Skeletal muscle satellite cell (primary cell): Measurements from ENCODE around the gene BHLHE40.

Source experiments
- H3K27me3 ChIP-seq: 2 replicates; pipeline ENCODE4 v1.7.0; 2013; ENCODE audit warnings: low read length; ENCODE audit not compliant: control insufficient read depth, insufficient read depth
- H3K36me3 ChIP-seq: 2 replicates; pipeline ENCODE4 v1.7.0; 2013; ENCODE audit warnings: mild to moderate bottlenecking, control low read depth, low read length; ENCODE audit not compliant: insufficient read depth
- H3K4me1 ChIP-seq: 2 replicates; pipeline ENCODE4 v1.7.0; 2013; ENCODE audit warnings: low read length; ENCODE audit not compliant: control insufficient read depth, insufficient read depth
- H3K4me2 ChIP-seq: 2 replicates; pipeline ENCODE4 v1.7.0; 2013; ENCODE audit warnings: mild to moderate bottlenecking, low read length
- H3K4me3 ChIP-seq: 2 replicates; pipeline ENCODE4 v1.7.0; 2013; ENCODE audit warnings: low read length
- H3K9ac ChIP-seq: 2 replicates; pipeline ENCODE4 v1.7.0; 2013; ENCODE audit warnings: mild to moderate bottlenecking, low read depth, low read length, moderate library complexity
- H3K9me3 ChIP-seq: replicated peaks from 2 replicates; pipeline ENCODE4 v1.7.0; 2013; ENCODE audit warnings: mild to moderate bottlenecking, control low read depth, low read length

BHLHE40 gene

DNA sequence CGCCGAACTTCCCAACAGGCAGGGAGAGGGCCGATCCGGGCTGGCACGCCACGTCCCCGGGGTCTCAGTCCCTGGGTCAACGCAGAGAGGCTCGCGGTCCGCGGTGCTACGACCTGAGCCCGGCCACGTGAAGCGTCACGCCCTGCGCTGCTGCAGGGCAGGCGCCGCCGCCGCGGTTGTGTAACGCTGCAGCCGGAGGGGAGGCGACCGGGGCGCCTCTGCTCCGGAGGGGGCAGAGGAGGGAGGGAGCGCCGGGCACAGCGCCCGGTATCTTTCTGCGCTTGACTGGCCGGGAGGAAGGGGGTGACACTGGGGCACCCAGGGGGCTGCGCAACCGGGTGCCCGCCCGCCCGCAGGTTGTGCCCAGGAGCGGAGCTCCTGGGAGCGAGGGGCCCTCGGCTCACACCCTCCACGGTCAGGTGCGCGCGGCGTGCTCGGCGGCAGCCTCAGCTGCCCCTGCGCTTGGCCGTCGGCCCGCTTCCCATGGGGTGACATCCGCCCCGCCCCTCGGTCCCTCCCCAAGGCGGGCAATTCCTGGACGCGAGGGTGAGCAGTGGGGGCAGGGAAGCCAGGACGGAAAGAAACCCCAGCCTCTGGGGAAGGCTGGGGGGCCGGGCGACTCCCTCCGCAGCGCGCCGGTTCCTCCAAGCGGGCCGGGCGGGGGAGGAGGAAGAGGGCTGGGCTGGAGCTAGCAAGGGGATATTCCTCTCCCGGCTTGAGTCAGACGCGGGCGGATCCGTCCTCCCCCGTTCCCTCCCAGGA is 852 bp upstream of the BHLHE40 start:
- Histone ChIP-seq H3K4me1 (peaks cover 42% of the 10 kb centered on the region), H3K9ac (peak overlapping the region; percentile 94), H3K4me3 (peak overlapping the region; percentile 77), H3K4me2 (peak overlapping the region; percentile 95), H3K9me3 (no peaks in the 10 kb centered on the region), H3K36me3 (peaks cover 23% of the 10 kb centered on the region), H3K27me3 (no peaks in the 10 kb centered on the region)

- H3K4me1 ChIP-seq, result peaks cover 48% of the 10 kb centered on the region
Measured at GRCh38 chr3:4978966-4979427, 240 bp upstream of the BHLHE40 start.

GRCh38 chr3:4980229-4981203 is 1.3 kb downstream of the BHLHE40 start:
- peak overlapping the region; percentile 90 for H3K9ac ChIP-seq
- peak overlapping the region; percentile 79 for H3K4me3 ChIP-seq
- H3K27me3 ChIP-seq, result no peaks in the 10 kb centered on the region
- H3K9me3 ChIP-seq, result no peaks in the 10 kb centered on the region
- peaks cover 31% of the 10 kb centered on the region for H3K36me3 ChIP-seq
- H3K4me2 ChIP-seq, result peak overlapping the region; percentile 81
- peaks cover 62% of the 10 kb centered on the region for H3K4me1 ChIP-seq

More at GRCh38 chr3:4978966-4979427, 240 bp upstream of the BHLHE40 start:
- Histone ChIP-seq H3K4me3 (peak overlapping the region; percentile 79), H3K9me3 (no peaks in the 10 kb centered on the region), H3K4me2 (peak overlapping the region; percentile 95), H3K36me3 (peaks cover 27% of the 10 kb centered on the region), H3K9ac (peak overlapping the region; percentile 94), H3K27me3 (no peaks in the 10 kb centered on the region)

- Histone ChIP-seq H3K4me2 (peak overlapping the region; percentile 81), H3K9me3 (no peaks in the 10 kb centered on the region), H3K4me3 (peak overlapping the region; percentile 79), H3K9ac (peak overlapping the region; percentile 90), H3K4me1 (peaks cover 69% of the 10 kb centered on the region), H3K27me3 (no peaks in the 10 kb centered on the region), H3K36me3 (peaks cover 31% of the 10 kb centered on the region)
Measured at GRCh38 chr3:4981294-4981664, 2.0 kb downstream of the BHLHE40 start.

DNA sequence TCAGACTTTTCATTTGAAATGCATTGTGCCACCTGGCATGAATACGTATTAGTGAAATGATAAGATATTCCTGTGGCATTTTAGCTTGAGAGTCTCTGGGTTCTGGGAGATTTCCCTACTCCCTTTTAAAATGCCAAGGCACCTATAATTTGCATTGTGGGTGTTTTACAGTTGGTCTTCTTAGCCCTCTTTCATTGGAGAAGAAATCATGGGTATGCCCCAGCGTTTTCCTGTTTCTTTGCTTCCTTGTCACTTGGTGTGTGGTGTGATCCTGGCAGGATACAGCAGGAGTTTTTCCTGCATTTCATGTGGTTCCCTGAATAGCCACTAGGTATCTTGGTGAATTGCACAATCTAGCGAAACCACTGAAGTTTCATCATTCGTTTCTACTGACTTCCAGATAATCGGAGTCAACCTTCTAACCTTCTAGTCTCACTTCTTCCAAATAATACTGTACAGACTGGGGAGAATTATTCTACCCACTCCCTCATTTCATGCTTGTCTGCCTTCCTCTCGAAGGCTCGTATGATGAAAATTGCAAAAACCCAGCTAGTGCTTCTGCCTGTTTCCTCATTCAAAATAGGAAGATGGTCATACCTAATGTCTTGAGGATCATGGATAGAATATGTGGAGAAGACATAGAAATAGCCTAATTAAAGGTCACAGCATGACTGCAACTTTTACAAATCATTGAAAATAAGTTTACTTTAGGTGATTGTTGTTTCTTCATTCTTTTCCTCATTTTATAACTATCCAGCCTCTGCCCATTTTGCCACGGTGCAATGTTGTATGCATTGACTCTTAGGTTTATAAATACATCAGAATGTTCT is 2.6 kb downstream of the BHLHE40 start:
- no peaks in the 10 kb centered on the region for H3K27me3 ChIP-seq
- H3K4me1 ChIP-seq, result peaks cover 68% of the 10 kb centered on the region
- peak overlapping the region; percentile 81 for H3K4me2 ChIP-seq
- H3K9ac ChIP-seq, result peak overlapping the region; percentile 90
- peak overlapping the region; percentile 79 for H3K4me3 ChIP-seq
- H3K9me3 ChIP-seq, result no peaks in the 10 kb centered on the region
- peaks cover 31% of the 10 kb centered on the region for H3K36me3 ChIP-seq

- Histone ChIP-seq H3K36me3 (peaks cover 31% of the 10 kb centered on the region), H3K4me3 (peak overlapping the region; percentile 62), H3K27me3 (no peaks in the 10 kb centered on the region), H3K9me3 (no peaks in the 10 kb centered on the region), H3K4me1 (peaks cover 62% of the 10 kb centered on the region), H3K4me2 (peak overlapping the region; percentile 81), H3K9ac (peak overlapping the region; percentile 90)
Measured at GRCh38 chr3:4982773-4983738, 3.8 kb downstream of the BHLHE40 start.

- H3K27me3 ChIP-seq, result no peaks in the 10 kb centered on the region
- H3K4me1 ChIP-seq, result peaks cover 65% of the 10 kb centered on the region
- peak overlapping the region; percentile 62 for H3K4me3 ChIP-seq
- peaks cover 31% of the 10 kb centered on the region for H3K36me3 ChIP-seq
- peak overlapping the region; percentile 81 for H3K4me2 ChIP-seq
- H3K9ac ChIP-seq, result peak overlapping the region; percentile 90
- H3K9me3 ChIP-seq, result no peaks in the 10 kb centered on the region
Measured at GRCh38 chr3:4983739-4984510, 4.7 kb downstream of the BHLHE40 start.

DNA sequence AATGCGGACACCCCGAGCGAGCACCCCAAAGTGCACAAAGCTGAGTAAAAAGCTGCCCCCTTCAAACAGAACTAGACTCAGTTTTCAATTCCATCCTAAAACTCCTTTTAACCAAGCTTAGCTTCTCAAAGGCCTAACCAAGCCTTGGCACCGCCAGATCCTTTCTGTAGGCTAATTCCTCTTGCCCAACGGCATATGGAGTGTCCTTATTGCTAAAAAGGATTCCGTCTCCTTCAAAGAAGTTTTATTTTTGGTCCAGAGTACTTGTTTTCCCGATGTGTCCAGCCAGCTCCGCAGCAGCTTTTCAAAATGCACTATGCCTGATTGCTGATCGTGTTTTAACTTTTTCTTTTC is 5.3 kb downstream of the BHLHE40 start:
- Histone ChIP-seq H3K4me1 (peaks cover 71% of the 10 kb centered on the region), H3K27me3 (no peaks in the 10 kb centered on the region), H3K4me2 (peak overlapping the region; percentile 81), H3K36me3 (peaks cover 31% of the 10 kb centered on the region), H3K9ac (peak overlapping the region; percentile 90), H3K4me3 (peak overlapping the region; percentile 62), H3K9me3 (no peaks in the 10 kb centered on the region)

DNA sequence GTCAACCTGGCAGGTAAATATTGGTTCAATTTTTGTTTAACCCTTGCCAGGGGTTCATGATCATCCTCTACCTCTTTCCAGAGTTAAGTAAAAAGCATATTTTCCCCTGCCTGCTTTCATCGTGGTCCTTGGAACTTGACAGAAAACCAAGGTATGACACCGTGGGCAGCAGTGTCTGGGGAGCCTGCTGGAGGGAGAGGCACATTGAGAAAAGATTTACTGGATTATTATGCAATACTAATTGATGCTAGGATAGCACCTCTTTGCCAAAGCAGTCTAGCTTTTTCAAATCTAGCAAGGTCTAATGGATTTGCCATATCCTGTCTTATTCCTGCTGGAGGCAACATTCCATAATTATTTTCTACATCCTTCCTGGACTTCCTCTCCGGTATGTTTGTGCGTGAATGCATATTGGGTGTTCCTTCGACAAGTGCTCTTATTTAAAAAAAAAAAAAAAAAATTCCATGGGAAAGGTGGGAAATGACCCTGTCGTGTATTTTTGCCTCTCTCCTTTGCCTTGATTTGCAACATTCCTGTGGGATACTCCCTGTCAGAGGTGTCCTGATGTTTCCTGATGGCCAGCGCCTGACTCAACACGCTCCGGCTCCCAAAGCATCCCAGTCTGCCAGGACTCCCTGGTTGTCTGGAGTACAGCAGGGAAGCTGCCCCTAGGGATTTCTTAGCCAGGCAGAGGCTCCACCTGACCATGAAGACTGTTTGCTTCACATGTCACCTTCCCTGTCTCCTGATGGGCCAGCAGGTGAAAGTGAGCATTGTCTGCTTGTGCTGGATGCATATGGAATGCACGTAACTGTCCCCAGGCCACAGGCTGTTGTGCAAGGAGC is 6.3 kb downstream of the BHLHE40 start:
- Histone ChIP-seq H3K36me3 (peaks cover 31% of the 10 kb centered on the region), H3K4me3 (no peak overlapping the region), H3K9me3 (no peaks in the 10 kb centered on the region), H3K27me3 (no peaks in the 10 kb centered on the region), H3K9ac (peak overlapping the region; percentile 90), H3K4me1 (peaks cover 72% of the 10 kb centered on the region), H3K4me2 (peak overlapping the region; percentile 82)
